Ishikawa (cell line): ENCODE results near the gene TCF7.

Experiments used
- EP300 ChIP-seq: IDR thresholded peaks from 2 replicates; pipeline ENCODE4 v1.6.1; 2012; ENCODE audit warnings: borderline replicate concordance
- YY1 ChIP-seq: IDR thresholded peaks from 2 replicates; pipeline ENCODE4 v1.6.1; 2012; ENCODE audit warnings: low read depth
- TF ChIP-seq, protein P1 (sequence below): IDR thresholded peaks from 2 replicates; pipeline ENCODE4 v1.6.1; 2012

DNA sequence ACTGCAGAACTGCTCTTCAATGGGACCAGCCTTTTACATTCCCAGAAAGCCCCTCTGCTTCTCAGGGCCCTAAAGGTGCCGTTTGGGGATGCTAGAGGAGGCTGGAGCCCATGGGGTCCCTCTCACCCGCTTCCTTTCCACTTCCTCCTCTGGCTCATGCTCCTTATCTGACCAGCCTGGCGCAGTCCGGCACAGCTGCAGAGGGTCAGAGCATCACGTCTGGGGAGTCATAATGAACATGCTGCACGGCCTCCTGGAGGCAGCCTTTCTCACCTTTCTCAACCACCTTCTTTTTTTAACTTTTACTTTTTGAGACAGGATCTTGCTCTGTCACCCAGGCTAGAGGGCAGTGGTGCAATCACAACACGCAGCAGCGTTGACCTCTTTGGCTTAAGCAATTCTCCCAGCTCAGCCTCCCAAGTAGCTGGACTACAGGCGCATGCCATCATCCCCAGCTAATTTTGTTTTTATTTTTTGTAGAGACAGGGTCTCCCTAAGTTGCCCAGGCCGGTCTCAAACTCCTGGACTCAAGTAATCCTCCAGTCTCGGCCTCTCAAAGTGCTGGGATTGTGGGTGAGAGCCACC, 15.1 kb upstream of the TCF7 start:
- no peak for TF ChIP-seq EP300
- TF ChIP-seq YY1, result no peak
- TF ChIP-seq, protein P1, sequence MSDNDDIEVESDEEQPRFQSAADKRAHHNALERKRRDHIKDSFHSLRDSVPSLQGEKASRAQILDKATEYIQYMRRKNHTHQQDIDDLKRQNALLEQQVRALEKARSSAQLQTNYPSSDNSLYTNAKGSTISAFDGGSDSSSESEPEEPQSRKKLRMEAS, result no peak
